ENCODE results near the gene MOB3A.

DNA sequence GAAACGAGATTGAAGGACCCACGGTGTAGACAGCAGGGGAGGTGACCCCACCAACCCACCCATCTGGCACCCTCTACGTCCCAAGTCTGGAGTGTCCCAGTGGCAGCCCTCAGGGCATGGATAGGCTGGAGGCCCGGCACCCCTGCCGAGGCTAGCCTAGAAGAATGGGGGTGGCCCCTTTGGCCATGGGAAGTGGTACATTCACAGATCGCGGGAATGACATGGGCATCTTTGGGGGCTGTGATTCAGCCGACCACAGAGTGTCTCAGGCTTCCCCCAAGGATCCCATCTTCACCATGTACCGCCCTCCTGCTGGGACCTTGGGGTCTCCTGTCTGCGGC lies 33.8 kb downstream of the MOB3A start:
- no peak for TF ChIP-seq SAFB (IDR thresholded peaks at IDR 0.05; ENCODE audit: borderline replicate concordance, low read depth, low read length)
- no peak for TF ChIP-seq HCFC1 (IDR thresholded peaks at IDR 0.05; ENCODE audit: low read depth, low read length)
- no peak for TF ChIP-seq KDM1A (IDR thresholded peaks at IDR 0.05)

All from K562 (cell line).